CD4-positive, alpha-beta T cell treated with Interleukin-4 for 4 hours (primary cell): ENCODE results near the gene CCSER1.

ENCODE experiments used
- DNase-seq: peaks from one replicate; pipeline ENCODE4 v3.0.0-alpha.2; 2020

CCSER1 gene

DNA sequence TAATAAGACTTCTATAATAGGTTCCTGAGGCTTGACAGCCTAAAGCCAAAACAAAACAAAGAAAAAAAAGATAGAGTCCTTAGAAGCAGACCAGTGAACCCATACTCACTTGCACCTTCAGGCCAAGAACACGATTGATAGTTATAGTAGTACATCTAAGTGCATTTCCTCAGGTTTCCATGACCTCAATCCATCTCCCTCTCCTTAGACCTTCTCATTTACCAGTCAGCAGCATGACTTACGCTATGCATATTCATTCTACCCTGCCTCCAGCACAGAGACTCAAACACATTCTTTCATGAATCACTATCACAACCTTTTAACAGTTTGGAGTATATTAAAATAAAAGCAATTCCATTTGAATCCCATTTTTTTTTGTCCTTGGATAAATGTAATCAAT lies 855.6 kb downstream of the CCSER1 start:
- no peak for DNase-seq

DNA sequence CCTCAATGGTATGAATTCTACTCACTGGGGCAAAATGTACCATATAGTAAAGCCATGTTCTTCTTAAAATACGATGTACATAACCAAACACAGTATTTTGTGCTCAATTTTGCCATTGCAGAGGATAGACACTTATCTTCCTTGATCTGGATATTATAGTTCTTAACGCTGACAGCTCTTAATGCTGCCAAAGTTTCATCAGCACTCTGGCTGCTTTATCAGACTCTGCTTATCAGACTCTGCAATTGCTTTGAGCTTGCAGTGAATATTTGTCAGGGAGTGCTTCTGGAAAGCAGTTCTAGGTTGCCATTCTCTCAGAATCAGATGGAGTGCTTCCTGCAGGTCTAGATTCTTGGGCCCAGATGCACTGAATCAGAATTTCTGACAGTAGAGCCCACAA lies 863.1 kb downstream of the CCSER1 start:
- no peak for DNase-seq

DNA sequence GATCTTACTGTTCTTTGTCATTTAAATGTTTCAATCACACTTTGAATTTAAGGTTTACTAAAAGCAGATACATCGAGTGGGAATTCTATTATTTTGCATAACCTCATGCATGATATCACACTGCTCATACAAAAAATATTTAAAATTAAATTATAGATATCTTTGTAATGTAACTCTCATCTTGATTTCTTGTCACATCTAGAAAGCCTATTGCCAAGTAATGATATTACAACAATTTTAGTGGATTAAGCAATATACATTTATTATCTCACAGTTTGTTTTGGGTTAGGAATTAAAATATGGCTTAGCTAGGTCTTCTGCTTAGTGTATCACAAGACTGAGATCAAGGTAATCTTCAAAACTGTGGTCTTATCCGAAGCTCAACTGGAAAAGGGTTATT lies 865.0 kb downstream of the CCSER1 start:
- no peak for DNase-seq

DNA sequence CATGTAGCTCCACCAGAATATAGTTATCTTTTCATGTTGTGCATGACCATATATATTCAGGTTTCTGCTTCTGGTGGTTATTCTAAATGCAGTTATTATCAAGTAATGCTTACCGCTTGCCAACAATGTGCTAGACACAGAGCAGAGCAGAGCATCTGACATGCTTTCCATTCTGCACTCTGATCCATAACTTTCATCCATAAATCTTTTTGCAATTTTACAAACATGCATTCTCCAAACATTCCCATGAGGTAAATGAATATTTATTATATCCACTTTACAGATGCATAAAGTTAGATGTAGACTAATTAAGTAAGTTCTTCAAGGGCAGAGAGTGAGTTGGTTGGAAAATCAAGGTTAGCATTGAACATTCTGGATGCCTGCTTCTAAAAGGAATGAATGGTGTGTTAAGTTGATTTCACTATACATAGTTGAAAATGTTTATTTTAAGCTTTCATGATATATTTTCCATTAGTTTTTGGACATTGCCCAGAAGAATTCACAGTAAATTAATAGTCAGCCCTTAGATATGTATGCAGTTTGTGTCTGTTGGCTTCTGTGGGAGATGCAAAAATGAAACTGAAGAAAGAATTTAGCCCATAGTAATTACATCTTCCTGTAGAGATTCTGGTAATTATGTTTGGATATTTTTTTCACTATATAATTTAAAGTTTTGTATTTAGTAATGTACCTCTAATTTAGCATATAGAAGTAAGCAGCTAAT lies 867.8 kb downstream of the CCSER1 start:
- DNase-seq: no peak

DNA sequence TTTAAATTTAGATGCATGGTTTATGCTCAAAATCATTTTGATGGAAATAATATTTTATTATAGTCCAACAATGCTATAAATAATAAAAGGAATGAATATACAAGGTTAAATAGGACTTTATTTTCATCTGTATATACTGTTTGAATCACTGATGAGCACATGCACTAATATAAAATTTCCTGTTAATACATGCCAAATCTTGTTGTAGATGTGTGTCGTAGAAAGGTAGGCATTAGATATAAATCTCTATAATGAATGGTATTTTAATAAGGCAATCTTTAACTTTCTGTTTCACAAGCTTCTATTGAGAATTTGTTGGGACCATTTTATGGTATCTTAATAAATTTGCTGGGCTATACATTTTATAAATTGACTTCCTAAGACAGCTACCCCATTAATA lies 868.8 kb downstream of the CCSER1 start:
- DNase-seq: no peak

DNA sequence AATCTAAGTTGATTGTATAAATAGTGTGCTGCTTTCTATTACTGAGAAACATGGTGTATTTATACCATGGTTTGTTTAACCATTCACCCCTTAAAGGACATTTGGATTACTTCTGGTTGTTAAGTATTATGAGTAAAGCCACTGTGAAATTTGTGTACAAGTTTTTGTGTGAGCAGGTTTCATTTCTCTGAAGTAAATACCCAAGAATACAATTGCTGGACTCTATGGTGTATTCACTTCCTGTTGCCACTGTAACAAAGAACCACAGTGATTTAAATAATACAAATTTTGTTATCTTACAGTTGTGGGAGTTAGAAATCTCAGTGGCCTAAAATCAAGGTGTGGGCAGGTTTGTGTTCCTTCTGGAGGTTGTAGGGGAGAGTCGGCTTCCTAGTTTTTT lies 869.6 kb downstream of the CCSER1 start:
- DNase-seq: no peak

DNA sequence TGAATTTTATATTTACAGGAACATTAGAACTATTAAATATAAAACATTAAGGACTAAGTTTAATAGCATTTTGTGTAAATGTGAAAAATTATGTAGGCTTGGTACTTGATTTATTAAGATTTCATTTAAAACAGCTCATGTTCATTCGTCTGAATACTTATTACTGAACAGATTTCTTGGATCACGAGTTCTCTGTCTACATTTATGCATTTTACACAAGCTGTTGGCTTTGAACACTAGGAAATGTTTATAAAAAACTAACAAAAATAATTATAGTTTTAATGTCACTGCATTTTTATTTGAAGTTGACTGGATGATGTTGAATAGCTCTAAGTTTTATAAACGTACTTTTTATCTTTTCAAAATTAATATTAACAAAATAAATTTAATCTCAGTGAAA lies 888.7 kb downstream of the CCSER1 start:
- DNase-seq: no peak

DNA sequence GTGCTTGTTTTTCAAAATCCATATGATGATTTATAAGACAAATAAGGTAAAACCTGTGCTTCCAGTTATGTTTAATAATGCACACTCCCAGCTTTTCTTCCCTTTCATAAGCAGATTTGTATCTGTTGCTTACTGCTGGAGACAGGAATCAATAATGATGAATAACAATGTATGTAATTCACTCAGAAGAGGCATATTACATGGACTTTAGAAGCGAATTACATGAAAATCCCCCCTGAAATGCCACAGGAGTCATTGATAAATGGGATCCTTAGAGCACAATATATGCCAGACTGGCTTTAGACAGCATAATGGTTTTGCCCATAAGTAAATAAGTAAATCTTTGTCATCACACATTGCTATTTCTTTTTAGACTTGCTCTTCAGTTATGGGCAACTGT lies 892.3 kb downstream of the CCSER1 start:
- no peak for DNase-seq

DNA sequence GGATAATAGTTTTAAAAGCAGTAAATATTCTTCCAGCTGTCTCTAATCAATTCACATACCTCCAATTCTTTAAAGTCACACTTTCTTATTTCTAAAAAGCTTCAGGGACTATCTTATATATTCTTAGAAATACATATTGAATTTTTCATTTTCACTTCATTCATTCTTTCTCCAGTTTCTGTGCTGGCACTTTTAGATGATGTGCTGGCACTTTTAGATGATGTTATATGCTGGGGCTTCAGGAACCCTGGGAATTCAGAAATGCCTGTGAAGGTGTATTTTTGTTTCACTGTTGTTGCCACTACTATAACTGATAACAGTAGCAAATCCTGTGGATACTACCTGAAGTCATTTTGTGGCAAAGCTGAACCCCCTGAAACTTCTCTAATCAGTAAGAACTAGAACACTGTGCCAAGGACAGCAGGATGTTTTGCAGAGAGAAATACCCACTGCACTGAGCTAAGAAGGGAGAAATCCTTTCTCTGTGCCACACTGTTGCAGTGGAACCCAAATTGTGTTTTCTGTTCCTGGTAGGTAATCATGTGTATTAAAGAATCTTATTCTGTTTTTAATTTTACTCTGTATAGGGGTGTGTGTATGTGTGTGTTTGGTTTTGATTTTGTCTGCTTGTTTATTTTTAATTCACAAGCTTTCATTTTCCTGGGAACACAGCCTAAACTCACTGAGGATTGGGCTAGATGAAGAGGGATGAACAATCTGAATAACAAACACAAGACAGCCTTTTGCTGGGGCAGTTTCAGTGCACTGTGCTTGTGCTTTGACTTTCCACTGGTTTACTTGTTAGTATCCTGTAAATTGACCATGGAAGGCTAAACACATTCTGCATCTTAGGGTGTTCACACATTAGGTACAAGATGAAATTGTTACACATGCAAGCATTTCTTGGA lies 898.3 kb downstream of the CCSER1 start:
- DNase-seq: no peak

DNA sequence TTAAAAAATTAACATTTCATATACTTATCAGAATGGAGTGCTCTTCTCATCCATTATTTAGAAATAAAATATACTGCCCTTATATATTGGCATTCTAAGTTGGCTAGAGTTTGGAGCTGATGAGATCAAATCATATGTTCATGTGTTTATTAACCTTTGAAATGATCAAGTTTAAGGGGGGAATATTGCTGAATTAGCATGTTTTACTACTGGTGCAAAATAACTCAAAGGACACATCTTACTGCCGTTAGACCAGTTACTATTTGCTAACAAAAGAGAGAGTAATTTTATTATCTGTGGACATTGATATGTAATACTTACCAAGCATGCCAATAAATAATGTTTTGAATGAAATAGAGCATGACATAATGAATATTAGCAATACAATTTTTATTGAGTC lies 901.0 kb downstream of the CCSER1 start:
- DNase-seq: no peak

DNA sequence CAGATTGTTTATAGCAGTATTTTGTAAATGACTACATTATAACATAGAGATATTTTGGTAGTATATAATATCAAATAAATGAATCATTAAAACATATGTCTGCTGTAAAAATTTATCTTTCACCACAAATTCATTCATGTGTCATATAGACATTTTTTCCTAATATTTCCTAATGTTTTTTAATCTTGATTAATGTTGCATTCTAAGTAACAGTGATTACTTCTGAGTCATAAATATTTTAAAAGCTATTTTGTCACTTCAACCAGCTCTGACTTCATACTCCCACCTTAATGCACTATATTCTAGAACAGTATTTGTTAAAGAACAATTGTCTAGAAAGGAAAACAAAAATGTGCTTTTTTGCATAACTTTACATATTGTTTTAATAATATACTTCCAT lies 904.6 kb downstream of the CCSER1 start:
- no peak for DNase-seq

DNA sequence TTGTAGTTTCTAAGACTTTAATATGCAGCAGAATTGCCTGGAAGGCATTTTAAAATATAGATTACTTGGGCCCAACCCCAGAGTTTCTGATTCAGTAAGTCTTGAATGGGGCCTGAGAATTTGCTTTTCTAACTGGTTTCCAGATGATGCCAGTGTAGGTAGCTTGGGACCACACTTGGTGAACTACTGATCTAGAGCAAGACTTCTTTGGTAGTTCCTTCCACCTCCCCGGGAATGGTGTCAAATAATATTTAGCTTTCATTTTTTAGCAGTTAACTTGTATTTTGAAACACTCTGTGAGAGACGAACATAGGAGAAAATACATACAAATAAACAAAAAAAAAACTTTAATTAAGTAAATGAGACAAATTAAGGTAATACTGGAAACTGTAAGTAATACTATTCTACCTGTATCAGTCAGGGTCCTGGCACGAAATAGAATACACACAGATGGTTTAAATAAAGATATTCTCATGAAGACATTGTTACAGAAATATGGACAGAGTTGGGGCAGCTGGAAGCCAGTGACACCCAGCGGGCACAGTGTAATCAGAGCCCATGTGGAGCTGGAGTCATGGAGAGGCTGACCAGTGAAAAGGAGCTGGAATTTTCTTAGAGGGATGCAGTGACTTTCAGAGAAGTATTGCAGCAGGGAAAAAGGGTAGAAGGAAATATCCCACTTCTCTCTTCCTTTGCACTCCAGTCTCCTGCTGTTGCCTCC lies 905.7 kb downstream of the CCSER1 start:
- DNase-seq: no peak

DNA sequence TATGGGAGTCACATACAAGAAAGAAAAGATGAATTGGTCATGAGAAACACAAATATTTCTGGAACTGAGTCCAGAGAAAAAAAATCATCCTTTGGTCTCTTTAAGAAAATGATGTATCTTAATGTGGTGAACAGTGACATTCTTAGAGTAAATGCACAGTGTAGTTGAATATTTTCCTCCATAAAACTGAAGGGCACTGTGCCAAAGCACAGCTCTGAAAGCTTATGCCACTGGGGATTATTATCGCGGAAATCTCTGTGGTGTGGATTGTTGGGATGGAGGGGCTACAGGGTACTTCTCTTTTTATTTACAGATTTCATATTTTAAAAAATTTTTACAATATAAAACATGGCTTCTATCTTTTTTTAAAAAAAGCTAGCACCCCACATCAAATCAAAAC lies 908.1 kb downstream of the CCSER1 start:
- DNase-seq: no peak

DNA sequence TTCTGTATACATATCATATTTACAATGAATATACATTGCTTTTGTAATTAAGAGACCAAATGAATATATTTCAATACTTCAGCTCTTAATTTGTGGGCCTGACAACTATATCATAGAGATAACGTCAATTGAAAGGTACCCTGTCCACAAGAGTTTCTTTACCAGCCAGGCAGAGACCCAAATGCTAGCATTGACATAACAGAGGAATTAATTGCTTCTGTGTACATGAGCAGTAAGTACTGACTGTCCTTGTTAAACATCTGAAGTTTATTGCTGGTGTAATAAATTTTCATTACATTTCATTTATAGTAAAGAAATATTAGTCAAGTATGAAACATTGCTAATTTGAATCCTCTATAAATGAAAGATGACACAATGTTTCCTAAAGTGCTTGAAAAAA lies 910.8 kb downstream of the CCSER1 start:
- DNase-seq: no peak

DNA sequence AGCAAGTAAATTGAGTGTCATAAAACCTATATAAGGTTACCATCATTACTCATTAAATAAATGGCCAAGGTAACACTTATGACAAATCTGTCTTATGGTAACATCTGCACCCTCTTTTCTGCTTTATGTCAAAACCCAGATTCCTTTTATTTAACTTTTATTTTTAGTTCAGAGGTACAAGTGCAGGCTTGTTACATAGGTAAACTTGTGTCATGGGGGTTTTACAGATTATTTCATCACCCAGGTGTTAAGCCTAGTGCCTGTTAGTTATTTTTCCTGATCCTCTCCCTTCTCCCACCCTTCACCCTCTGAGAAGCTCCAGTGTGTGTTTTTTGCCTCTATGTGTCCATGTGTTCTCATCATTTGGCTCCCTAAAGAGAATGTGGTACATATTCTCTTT lies 930.7 kb downstream of the CCSER1 start:
- no peak for DNase-seq

DNA sequence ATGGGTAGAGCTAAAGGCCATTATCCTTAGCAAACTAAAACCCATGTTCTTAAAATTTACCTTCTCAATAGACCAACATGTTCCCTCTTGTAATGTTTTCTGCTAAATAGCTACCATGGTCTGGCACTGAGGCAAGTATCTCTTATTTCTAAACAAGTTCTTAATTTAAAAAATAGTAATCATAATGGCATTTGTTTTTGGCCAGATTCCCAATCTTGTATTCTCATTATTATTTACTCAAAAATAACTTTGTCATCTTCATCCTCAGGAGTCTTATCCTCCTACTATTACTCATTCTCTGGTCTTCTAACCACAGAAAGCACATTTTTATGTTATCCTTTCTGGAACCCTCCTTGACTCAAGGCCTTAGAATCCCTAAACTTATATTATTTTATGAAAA lies 931.2 kb downstream of the CCSER1 start:
- DNase-seq: no peak

DNA sequence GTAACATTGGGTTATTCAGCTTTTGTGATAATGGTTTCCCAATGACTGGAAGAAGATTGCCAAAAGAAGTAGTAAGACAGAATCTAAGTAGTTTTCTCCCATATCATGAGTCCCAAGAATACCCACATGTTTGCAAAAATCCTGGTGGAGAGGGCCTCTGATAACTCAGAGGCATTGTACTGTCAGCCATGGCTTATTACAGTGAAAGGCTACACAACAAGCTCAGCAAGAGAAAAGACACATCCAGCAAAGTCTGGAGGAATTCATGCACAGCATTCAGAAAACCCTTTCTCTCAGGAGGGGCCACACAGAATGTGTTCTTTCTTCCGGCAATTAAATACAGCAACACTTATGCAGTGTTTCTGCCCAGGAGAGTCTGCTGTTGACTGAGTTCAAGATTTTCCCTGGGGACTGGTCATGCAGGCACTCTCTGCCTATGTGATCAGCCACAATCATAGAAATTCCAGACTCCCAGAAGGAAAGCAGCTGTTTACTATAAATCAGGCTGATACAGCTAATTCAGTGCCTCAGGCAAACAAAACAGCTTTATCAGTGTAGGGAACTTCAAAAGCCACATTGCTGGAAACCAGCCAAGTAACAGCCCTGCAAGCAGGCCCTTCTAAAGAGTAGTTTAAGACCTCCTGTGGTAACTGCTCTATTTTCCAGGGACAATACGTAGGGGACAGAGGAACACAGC lies 937.1 kb downstream of the CCSER1 start:
- no peak for DNase-seq

DNA sequence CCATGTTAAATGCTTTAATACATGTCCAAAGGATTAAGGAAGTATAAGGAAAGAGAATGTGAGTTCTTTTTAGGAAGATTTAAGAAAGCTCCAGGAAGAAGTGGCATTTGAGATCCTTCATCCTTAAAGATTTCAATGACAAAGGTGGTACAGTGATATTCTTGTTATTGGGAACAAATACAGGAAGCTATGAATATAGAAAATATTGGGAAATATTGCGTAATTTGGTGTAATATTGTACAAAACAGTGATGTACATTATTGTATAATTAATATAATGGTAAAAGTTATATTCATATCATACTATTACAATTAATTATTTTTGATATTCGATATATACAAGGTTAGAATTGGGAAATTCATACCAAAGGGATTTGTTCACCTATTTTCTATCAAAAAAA lies 937.9 kb downstream of the CCSER1 start:
- DNase-seq: no peak

DNA sequence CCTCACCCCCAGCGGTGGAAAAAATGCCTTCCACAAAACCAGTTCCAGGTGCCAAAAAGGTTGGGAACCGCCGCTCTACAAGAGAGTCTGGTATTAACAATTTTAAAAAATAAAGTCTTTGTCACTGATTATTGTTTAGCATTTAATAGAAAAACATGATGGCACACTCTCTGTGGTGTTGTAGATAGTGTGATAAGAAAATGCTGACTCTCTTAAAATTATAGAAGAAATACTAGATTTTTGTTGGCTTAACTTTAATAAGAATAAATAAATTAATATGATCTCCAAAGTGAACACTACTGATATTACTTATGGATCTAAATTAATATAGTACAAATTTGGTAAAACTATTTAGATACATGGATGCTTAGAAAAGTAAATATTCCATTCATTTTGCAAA lies 943.5 kb downstream of the CCSER1 start:
- no peak for DNase-seq

DNA sequence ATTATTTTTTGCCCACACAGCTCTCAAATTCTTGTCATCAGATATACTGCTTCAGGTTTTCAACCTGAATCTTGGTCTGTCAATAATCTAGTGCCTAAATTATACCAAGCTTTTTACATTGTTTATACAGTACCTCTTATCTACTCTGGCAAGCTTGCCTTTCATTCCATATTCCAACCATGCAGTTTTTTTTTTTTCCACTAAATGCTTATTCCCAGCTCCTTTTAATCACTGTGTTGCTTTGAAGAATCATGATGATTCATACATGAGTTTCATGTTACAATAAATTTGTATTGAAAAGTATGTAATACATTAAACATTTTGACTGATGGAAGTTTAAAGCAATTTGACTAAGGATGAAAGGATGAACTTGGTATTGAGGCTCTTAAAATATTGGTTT lies 949.0 kb downstream of the CCSER1 start:
- no peak for DNase-seq

DNA sequence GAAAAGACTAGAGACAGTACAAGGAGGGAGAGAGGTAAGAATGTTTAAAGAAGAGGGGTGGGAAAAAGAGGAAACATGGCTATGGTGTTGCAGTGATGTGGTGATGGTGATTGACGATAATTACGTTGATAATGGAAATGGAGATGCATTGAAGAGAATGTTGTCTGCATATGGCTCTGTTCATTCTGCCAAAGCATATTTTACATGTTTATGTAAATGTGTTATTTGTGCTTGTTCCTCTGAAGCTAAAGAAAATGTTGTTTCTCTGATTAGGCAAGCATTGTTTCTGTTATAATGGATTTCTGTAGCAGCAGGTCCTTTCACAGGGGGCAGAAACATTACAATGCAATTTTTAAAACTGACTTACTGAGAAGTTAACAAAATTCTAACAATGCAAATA lies 958.8 kb downstream of the CCSER1 start:
- no peak for DNase-seq

DNA sequence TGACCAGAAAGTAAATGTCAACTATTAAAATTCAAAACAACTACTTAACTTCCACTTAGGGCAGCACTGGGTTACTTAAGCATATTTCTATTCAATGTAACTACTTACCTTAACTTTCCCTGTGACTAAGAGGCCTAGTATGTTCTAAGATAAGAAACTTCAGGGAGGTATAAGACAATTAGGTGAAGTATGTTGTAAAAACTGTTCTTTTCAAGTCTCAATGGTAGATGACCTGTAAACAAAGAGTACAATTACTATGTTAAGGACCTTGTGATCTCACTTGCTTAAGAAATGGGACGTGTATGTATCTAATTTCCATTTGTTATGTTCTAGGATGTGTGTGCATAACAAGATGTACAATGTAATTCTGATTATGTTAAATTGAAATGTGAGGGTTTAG lies 960.5 kb downstream of the CCSER1 start:
- no peak for DNase-seq

DNA sequence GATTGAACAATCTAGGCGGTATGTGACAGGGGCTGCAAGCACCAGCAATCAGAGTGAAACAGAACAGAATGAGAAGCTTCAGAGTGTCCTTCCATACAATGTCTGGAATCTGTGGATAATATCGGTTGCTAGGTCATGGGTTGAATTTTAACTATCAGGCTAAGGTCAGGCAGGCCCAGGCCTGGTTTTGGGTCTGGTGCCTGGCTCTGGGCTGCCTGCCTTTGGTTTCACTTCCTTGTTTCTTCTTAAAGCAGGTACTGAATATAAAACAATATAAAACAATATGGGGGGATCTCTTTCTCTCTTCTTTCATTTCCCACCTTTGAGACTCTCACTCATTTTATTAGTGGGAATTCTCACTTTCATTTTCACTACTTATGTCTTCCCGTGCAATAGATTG lies 962.0 kb downstream of the CCSER1 start:
- no peak for DNase-seq
